HEK293 (cell line): Measurements from ENCODE around the gene SYT5.

Experiments used
- CTCF ChIA-PET: fragments of 350-600 bp; formaldehyde crosslinking; extraction: SDS; loops from one replicate; lab custom pipeline; 2021; ENCODE audit warnings: antibody characterized with exemption; lab: Yijun Ruan, JAX
- POLR2A ChIA-PET: fragments of 300-600 bp; formaldehyde crosslinking; extraction: SDS; loops from one replicate; lab custom pipeline; 2020; ENCODE audit warnings: antibody characterized with exemption, inconsistent platforms; lab: Yijun Ruan, JAX
- H3K27ac ChIP-seq: fragments of 200-500 bp; sonication (Bioruptor generic); 2 replicates; pipeline ENCODE4 v1.5.1; 2014; ENCODE audit warnings: low read depth, low read length, control low read depth, inconsistent platforms; ENCODE audit errors: extremely low read depth
- H3K36me3 ChIP-seq, 2 experiments: fragments of 200-500 bp in 1 of 2; sonication (Bioruptor generic) in 1 of 2; 1 replicate in 1 of 2; 2 replicates in 1 of 2; pipeline ENCODE4 v1.5.1; 2014 to 2017; ENCODE audit warnings: inconsistent platforms in 2 of 2, low read length in 2 of 2; ENCODE audit not compliant: control insufficient read depth in 2 of 2, insufficient read depth in 1 of 2
- H3K4me1 ChIP-seq: fragments of 200-500 bp; sonication (Bioruptor generic); 2 replicates; pipeline ENCODE4 v1.5.1; 2014; ENCODE audit warnings: mild to moderate bottlenecking, low read length, inconsistent platforms; ENCODE audit not compliant: control insufficient read depth, insufficient read depth
- H3K4me3 ChIP-seq: 2 replicates; pipeline ENCODE4 v1.5.1; 2011; ENCODE audit warnings: low read depth, mild to moderate bottlenecking, control low read depth, low read length, moderate library complexity
- H3K9me3 ChIP-seq: fragments of 200-500 bp; sonication (Bioruptor generic); 2 replicates; pipeline ENCODE4 v1.5.1; 2014; ENCODE audit warnings: low read depth, low read length, inconsistent platforms; ENCODE audit not compliant: control insufficient read depth, insufficient read depth
- KLF10 ChIP-seq: fragments of 450-650 bp; IDR thresholded peaks from 2 replicates; pipeline ENCODE4 v1.5.1; 2018; ENCODE audit warnings: missing biosample characterization, mild to moderate bottlenecking, missing genetic modification characterization
- MEIS1 ChIP-seq: sonication (generic); formaldehyde crosslinking; IDR thresholded peaks from 2 replicates; pipeline ENCODE4 v1.8.1; 2022; ENCODE audit warnings: missing genetic modification reagents, mild to moderate bottlenecking, borderline replicate concordance
- PRDM4 ChIP-seq: fragments of 450-650 bp; formaldehyde crosslinking; IDR thresholded peaks from 2 replicates; pipeline ENCODE4 v1.5.1; 2017; ENCODE audit warnings: missing biosample characterization, missing genetic modification characterization
- SCRT1 ChIP-seq: fragments of 450-650 bp; formaldehyde crosslinking; IDR thresholded peaks from 2 replicates; pipeline ENCODE4 v1.5.1; 2016; ENCODE audit warnings: missing biosample characterization, missing genetic modification characterization, borderline replicate concordance
- SCRT2 ChIP-seq: fragments of 450-650 bp; formaldehyde crosslinking; IDR thresholded peaks from 2 replicates; pipeline ENCODE4 v1.5.1; 2016; ENCODE audit warnings: missing biosample characterization, missing genetic modification characterization
- TRIM28 ChIP-seq: IDR thresholded peaks from 2 replicates; pipeline ENCODE4 v1.6.1; 2011; ENCODE audit warnings: low read length, control low read depth, borderline replicate concordance
- ZBTB44 ChIP-seq: fragments of 450-650 bp; IDR thresholded peaks from 2 replicates; pipeline ENCODE4 v1.5.1; 2018; ENCODE audit warnings: missing biosample characterization, mild to moderate bottlenecking, missing genetic modification characterization
- ZBTB7A ChIP-seq: fragments of 450-650 bp; formaldehyde crosslinking; IDR thresholded peaks from 2 replicates; pipeline ENCODE4 v1.5.1; 2016; ENCODE audit warnings: low read depth, missing biosample characterization, missing genetic modification characterization
- ZNF112 ChIP-seq: fragments of 450-650 bp; formaldehyde crosslinking; IDR thresholded peaks from 2 replicates; pipeline ENCODE4 v1.5.0; 2017; ENCODE audit warnings: missing biosample characterization, missing genetic modification characterization
- ZNF140 ChIP-seq: fragments of 450-650 bp; formaldehyde crosslinking; IDR thresholded peaks from 2 replicates; pipeline ENCODE4 v1.5.1; 2016; ENCODE audit warnings: missing biosample characterization, missing genetic modification characterization
- ZNF366 ChIP-seq: fragments of 450-650 bp; formaldehyde crosslinking; conservative IDR thresholded peaks from 2 replicates; pipeline ENCODE4 v1.5.1; 2016; ENCODE audit warnings: missing biosample characterization, missing genetic modification characterization
- ZNF398 ChIP-seq: fragments of 450-650 bp; formaldehyde crosslinking; IDR thresholded peaks from 2 replicates; pipeline ENCODE4 v1.5.1; 2017; ENCODE audit warnings: missing biosample characterization, missing genetic modification characterization
- ZNF513 ChIP-seq: fragments of 450-650 bp; IDR thresholded peaks from 2 replicates; pipeline ENCODE4 v1.5.1; 2018; ENCODE audit warnings: missing biosample characterization, missing genetic modification characterization
- ZNF560 ChIP-seq: fragments of 450-650 bp; formaldehyde crosslinking; IDR thresholded peaks from 2 replicates; pipeline ENCODE4 v1.5.1; 2017; ENCODE audit warnings: missing biosample characterization, missing genetic modification characterization, borderline replicate concordance
- ZNF596 ChIP-seq: fragments of 450-650 bp; IDR thresholded peaks from 2 replicates; pipeline ENCODE4 v1.5.0; 2018; ENCODE audit warnings: missing biosample characterization, mild to moderate bottlenecking, missing genetic modification characterization, moderate library complexity
- ZNF600 ChIP-seq: fragments of 450-650 bp; formaldehyde crosslinking; IDR thresholded peaks from 2 replicates; pipeline ENCODE4 v1.5.1; 2016; ENCODE audit warnings: missing biosample characterization, missing genetic modification characterization
- ZNF621 ChIP-seq: fragments of 450-650 bp; formaldehyde crosslinking; IDR thresholded peaks from 2 replicates; pipeline ENCODE4 v1.5.1; 2017; ENCODE audit warnings: missing biosample characterization, missing genetic modification characterization
- ZNF623 ChIP-seq: fragments of 450-650 bp; formaldehyde crosslinking; IDR thresholded peaks from 2 replicates; pipeline ENCODE4 v1.5.1; 2016; ENCODE audit warnings: missing biosample characterization, missing genetic modification characterization
- ZNF639 ChIP-seq: fragments of 450-650 bp; formaldehyde crosslinking; IDR thresholded peaks from 2 replicates; pipeline ENCODE4 v1.5.1; 2016; ENCODE audit warnings: missing biosample characterization, missing genetic modification characterization
- ZNF654 ChIP-seq: fragments of 450-650 bp; formaldehyde crosslinking; IDR thresholded peaks from 2 replicates; pipeline ENCODE4 v1.5.1; 2016; ENCODE audit warnings: low read depth, missing biosample characterization, missing genetic modification characterization
- ZNF660 ChIP-seq: fragments of 450-650 bp; IDR thresholded peaks from 2 replicates; pipeline ENCODE4 v1.5.1; 2018; ENCODE audit warnings: missing biosample characterization, mild to moderate bottlenecking, missing genetic modification characterization
- ZNF707 ChIP-seq: fragments of 450-650 bp; formaldehyde crosslinking; IDR thresholded peaks from 2 replicates; pipeline ENCODE4 v1.5.1; 2016; ENCODE audit warnings: missing biosample characterization, missing genetic modification characterization
- ZNF768 ChIP-seq: fragments of 450-650 bp; formaldehyde crosslinking; IDR thresholded peaks from 2 replicates; pipeline ENCODE4 v1.5.1; 2018; ENCODE audit warnings: missing biosample characterization, mild to moderate bottlenecking, missing genetic modification characterization
- ZNF830 ChIP-seq: fragments of 450-650 bp; IDR thresholded peaks from 2 replicates; pipeline ENCODE4 v1.5.0; 2018; ENCODE audit warnings: missing biosample characterization, missing genetic modification characterization, low read depth, mild to moderate bottlenecking, moderate library complexity

The SYT5 gene

GRCh38 chr19:55133639-55134444, 46.2 kb downstream of the SYT5 start:
- ChIA-PET POLR2A (interaction anchor here (0.6 kb wide), 2 partner anchors 32 to 504 kb away, joined by 4 to 5 read pairs; no protein-coding TSS in a partner anchor), CTCF (interaction anchor here (0.6 to 1.6 kb wide), 7 partner anchors 7 to 110 kb away, joined by 3 to 19 read pairs (median 4); no protein-coding TSS in a partner anchor)
- no peaks in the 10 kb centered on the region for H3K9me3 ChIP-seq
- H3K36me3 ChIP-seq = no peaks in the 10 kb centered on the region
- no peak overlapping the region for H3K4me3 ChIP-seq
- H3K4me1 ChIP-seq = no peaks in the 10 kb centered on the region
- TF ChIP-seq ZNF768 (tag by site-specific recombination) = peak; percentile 67; the same call in 1 of the 2 replicates
- TF ChIP-seq ZNF596 = no peak
- TF ChIP-seq ZBTB44 (tag by site-specific recombination) = no peak
- no peak for TF ChIP-seq ZNF707 (tag by site-specific recombination)
- TF ChIP-seq ZNF623 (tag by site-specific recombination) = no peak
- H3K27ac ChIP-seq = no peak overlapping the region

GRCh38 chr19:55132453-55133129, 47.5 kb downstream of the SYT5 start:
- H3K4me1 ChIP-seq = no peaks in the 10 kb centered on the region
- CTCF ChIA-PET = interaction anchor here (0.6 to 1.6 kb wide), 8 partner anchors 8 to 651 kb away, joined by 3 to 19 read pairs (median 4); no protein-coding TSS in a partner anchor
- H3K36me3 ChIP-seq = no peaks in the 10 kb centered on the region
- POLR2A ChIA-PET = interaction anchor here (0.7 kb wide), 1 partner anchor 647 kb away, joined by 4 read pairs; no protein-coding TSS in a partner anchor
- H3K27ac ChIP-seq = no peak overlapping the region
- H3K4me3 ChIP-seq = no peak overlapping the region
- no peaks in the 10 kb centered on the region for H3K9me3 ChIP-seq
- TF ChIP-seq ZNF639 (tag by site-specific recombination) = no peak
- TF ChIP-seq ZNF140 (tag by site-specific recombination) = no peak
- TF ChIP-seq ZNF621 (tag by site-specific recombination) = no peak
- peak; percentile 60; the same call in 1 of the 2 replicates for TF ChIP-seq SCRT2 (tag by site-specific recombination)
- TF ChIP-seq ZNF513 (tag by site-specific recombination) = no peak
- 0 out of 2 replicates have a peak, but pooled peaks have one; percentile 55 for TF ChIP-seq SCRT1 (tag by site-specific recombination)
- no peak for TF ChIP-seq MEIS1 (CRISPR knock-in tag)
- TF ChIP-seq ZNF830 (tag by site-specific recombination) = no peak
- no peak for TF ChIP-seq ZNF112 (tag by site-specific recombination)
- TF ChIP-seq KLF10 = no peak
- no peak for TF ChIP-seq ZNF560
- TF ChIP-seq ZNF366 (tag by site-specific recombination) = no peak
- TF ChIP-seq ZNF768 (tag by site-specific recombination) = no peak
- no peak for TF ChIP-seq ZNF660 (tag by site-specific recombination)
- peak; percentile 21; the same call in 1 of the 2 replicates for TF ChIP-seq ZNF654 (tag by site-specific recombination)
- TF ChIP-seq PRDM4 (tag by site-specific recombination) = no peak
- no peak for TF ChIP-seq TRIM28
- no peak for TF ChIP-seq ZNF398 (tag by site-specific recombination)
- no peak for TF ChIP-seq ZNF600 (tag by site-specific recombination)
- TF ChIP-seq ZBTB7A = no peak
- no peak for TF ChIP-seq ZNF596
